Activated naive CD4-positive, alpha-beta T cell treated with anti-CD3 and anti-CD28 coated beads, Interleukin-2, amount 10 ng/mL, durations not matched to agents 7 days and 5 days (primary cell): ENCODE measurements around the gene FBXW5.

Experiments used
- CTCF ChIA-PET: fragments of 350-600 bp; sonication (Branson Sonifier 250); formaldehyde crosslinking; loops from one replicate; lab custom pipeline; 2021; ENCODE audit warnings: antibody characterized with exemption; lab: Charles Lee
- DNase-seq: peaks from one replicate; pipeline ENCODE4 v3.0.0-alpha.2; 2020
- H3K27ac Mint-ChIP-seq: one replicate; pipeline ENCODE4 v1.8.0; 2021; ENCODE audit warnings: mild to moderate bottlenecking, moderate library complexity, mixed read lengths
- H3K27me3 Mint-ChIP-seq: one replicate; pipeline ENCODE4 v1.8.0; 2021; ENCODE audit warnings: mild to moderate bottlenecking, mixed read lengths
- H3K36me3 Mint-ChIP-seq: one replicate; pipeline ENCODE4 v1.8.0; 2021; ENCODE audit warnings: mixed read lengths
- H3K4me1 Mint-ChIP-seq: one replicate; pipeline ENCODE4 v1.8.0; 2021; ENCODE audit warnings: mixed read lengths
- H3K4me3 Mint-ChIP-seq: one replicate; pipeline ENCODE4 v1.8.0; 2021; ENCODE audit warnings: mild to moderate bottlenecking, moderate library complexity, mixed read lengths
- H3K9me3 Mint-ChIP-seq: one replicate; pipeline ENCODE4 v1.8.0; 2021; ENCODE audit warnings: mixed read lengths

FBXW5 gene

GRCh38 chr9:136900988-136901515 lies 43.5 kb downstream of the FBXW5 start:
- DNase-seq = no peak
- H3K27ac Mint-ChIP-seq = peak overlapping the region; percentile 96
- H3K4me1 Mint-ChIP-seq = peaks cover 45% of the 10 kb centered on the region
- no peaks in the 10 kb centered on the region for H3K9me3 Mint-ChIP-seq
- H3K36me3 Mint-ChIP-seq = peaks cover 40% of the 10 kb centered on the region
- no peaks in the 10 kb centered on the region for H3K27me3 Mint-ChIP-seq
- no peak overlapping the region for H3K4me3 Mint-ChIP-seq
- CTCF ChIA-PET = interaction anchor here (0.7 to 1.6 kb wide), 3 partner anchors 19 to 107 kb away, joined by 5 to 7 read pairs (median 6); no protein-coding TSS in a partner anchor

- peaks cover 39% of the 10 kb centered on the region for H3K36me3 Mint-ChIP-seq
- peaks cover 45% of the 10 kb centered on the region for H3K4me1 Mint-ChIP-seq
- H3K27me3 Mint-ChIP-seq = no peaks in the 10 kb centered on the region
- H3K4me3 Mint-ChIP-seq = no peak overlapping the region
- H3K9me3 Mint-ChIP-seq = no peaks in the 10 kb centered on the region
- no peak for DNase-seq
- CTCF ChIA-PET = interaction anchor here (0.7 kb wide), 1 partner anchor 18 kb away, joined by 5 read pairs; no protein-coding TSS in a partner anchor
- H3K27ac Mint-ChIP-seq = peak overlapping the region; percentile 30
Observed at GRCh38 chr9:136900556-136900955, 44.0 kb downstream of the FBXW5 start.

DNA sequence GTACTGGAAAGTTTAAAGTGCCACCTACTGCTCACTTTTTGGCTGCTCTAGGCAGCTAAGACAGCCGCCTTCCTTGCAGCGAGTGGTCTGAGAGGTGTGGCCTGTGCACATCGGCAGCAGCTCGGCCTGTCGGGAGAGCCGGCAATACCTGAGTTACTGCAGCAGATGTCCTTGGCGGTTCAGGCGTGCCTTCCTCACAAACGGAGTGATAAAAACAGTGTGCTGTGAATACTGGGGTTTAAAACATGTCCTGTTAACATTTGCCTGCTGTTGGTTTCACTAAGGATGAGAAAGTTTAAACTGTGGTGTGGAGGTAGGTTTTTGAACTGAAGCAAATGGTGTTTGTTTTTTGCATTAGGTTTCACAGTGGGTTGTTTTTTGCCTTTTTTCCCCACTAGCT lies 45.3 kb downstream of the FBXW5 start:
- DNase-seq = no peak
- no peaks in the 10 kb centered on the region for H3K27me3 Mint-ChIP-seq
- peaks cover 45% of the 10 kb centered on the region for H3K4me1 Mint-ChIP-seq
- peak overlapping the region; percentile 68 for H3K27ac Mint-ChIP-seq
- H3K4me3 Mint-ChIP-seq = no peak overlapping the region
- no peaks in the 10 kb centered on the region for H3K9me3 Mint-ChIP-seq
- CTCF ChIA-PET = no interaction called here
- peaks cover 42% of the 10 kb centered on the region for H3K36me3 Mint-ChIP-seq

DNA sequence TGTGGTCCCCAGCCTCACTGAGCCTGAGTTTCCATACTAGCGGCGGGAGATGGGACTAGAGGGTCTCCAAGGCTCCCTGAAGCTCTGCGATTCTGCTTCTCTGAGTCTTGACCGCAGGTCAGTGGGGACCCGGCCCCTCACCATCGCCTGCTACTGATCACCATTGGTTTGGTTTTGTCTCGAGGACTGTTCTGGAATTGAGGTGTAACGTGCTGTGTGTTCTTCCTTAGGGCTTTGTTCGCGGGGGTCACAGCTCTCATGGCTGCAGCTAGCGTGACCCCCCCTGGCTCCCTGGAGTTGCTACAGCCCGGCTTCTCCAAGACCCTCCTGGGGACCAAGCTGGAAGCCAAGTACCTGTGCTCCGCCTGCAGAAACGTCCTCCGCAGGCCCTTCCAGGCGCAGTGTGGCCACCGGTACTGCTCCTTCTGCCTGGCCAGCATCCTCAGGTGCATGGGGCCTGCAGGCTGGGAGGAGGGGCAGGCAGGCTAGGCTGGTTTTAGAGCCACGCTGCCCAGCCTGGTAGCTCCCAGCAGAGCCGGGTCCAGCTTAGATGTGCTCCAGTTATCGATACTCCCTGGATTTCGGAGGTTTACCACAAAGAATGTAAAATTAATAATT lies 45.9 kb downstream of the FBXW5 start:
- peaks cover 45% of the 10 kb centered on the region for H3K4me1 Mint-ChIP-seq
- H3K9me3 Mint-ChIP-seq = no peaks in the 10 kb centered on the region
- peaks cover 43% of the 10 kb centered on the region for H3K36me3 Mint-ChIP-seq
- CTCF ChIA-PET = no interaction called here
- H3K27ac Mint-ChIP-seq = no peak overlapping the region
- DNase-seq = no peak
- no peak overlapping the region for H3K4me3 Mint-ChIP-seq
- no peaks in the 10 kb centered on the region for H3K27me3 Mint-ChIP-seq

DNA sequence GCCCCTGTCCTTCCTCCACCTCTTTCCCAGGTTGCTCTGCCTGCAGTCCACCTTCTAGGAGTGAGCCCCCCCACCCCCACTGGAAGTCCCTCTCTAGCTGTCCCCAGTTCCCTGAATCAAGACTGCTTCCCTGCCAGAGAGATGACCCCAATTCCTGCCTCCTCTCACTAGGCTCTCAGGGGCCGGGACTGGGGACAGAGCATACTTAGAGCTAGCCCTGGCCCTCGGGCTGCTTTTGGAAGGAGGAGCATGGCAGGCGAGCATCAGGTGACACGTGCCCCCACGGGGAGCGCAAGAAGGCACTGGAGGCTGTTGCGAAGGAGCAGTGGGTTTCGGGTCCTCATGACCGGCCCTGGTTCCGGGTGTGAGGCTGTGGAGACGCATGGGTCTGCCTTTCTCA lies 48.5 kb downstream of the FBXW5 start:
- Mint-ChIP-seq H3K27ac (no peak overlapping the region), H3K4me1 (peaks cover 24% of the 10 kb centered on the region), H3K4me3 (no peak overlapping the region), H3K9me3 (no peaks in the 10 kb centered on the region), H3K27me3 (no peaks in the 10 kb centered on the region), H3K36me3 (peaks cover 31% of the 10 kb centered on the region)
- no peak for DNase-seq
- CTCF ChIA-PET = no interaction called here

DNA sequence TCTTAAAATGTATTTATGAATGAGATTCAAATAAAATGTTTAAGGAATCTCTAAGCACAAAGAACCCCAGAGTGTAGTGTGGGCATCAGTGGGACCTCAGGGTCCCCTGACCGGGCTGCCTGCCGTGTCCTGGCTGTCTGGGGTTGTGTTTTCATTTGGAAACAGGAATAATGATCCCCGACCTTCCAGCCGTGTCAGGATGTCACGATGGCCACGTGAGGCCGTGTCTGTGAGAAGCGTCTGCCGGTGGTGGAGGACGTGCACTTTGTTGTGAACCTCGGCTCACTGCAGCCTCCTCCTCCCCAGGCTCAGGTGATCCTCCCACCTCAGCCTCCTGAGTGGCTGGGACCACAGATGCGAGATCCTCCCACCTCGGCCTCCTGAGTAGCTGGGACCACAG lies 53.9 kb downstream of the FBXW5 start:
- H3K27ac Mint-ChIP-seq = no peak overlapping the region
- CTCF ChIA-PET = no interaction called here

More for the DNA sequence above, 53.9 kb downstream of the FBXW5 start:
- H3K36me3 Mint-ChIP-seq = peaks cover 22% of the 10 kb centered on the region
- peaks cover 17% of the 10 kb centered on the region for H3K4me1 Mint-ChIP-seq
- DNase-seq = no peak
- no peak overlapping the region for H3K4me3 Mint-ChIP-seq
- H3K9me3 Mint-ChIP-seq = no peaks in the 10 kb centered on the region
- H3K27me3 Mint-ChIP-seq = no peaks in the 10 kb centered on the region
